Sigmoid colon (tissue), 4 donors: Measurements from ENCODE around the gene PROB1.

Experiments
- CTCF ChIP-seq, 4 experiments: fragments of 450-650 bp in 3 of 4; fragments of 200-600 bp in 1 of 4; IDR thresholded peaks; one replicate each; pipeline ENCODE4 v1.5.1; 2016 to 2019; ENCODE audit warnings: antibody characterized with exemption in 4 of 4, mild to moderate bottlenecking in 3 of 4, moderate library complexity in 2 of 4
- EP300 ChIP-seq, 4 donors: sonication (generic); formaldehyde crosslinking; IDR thresholded peaks; one replicate each; pipeline ENCODE4 v1.6.1; 2017; ENCODE audit warnings: antibody characterized with exemption in 4 of 4
- POLR2A ChIP-seq, 2 donors: fragments of 450-650 bp; IDR thresholded peaks; one replicate each; pipeline ENCODE4 v1.6.1; 2016; ENCODE audit warnings: antibody characterized with exemption in 2 of 2, mild to moderate bottlenecking in 2 of 2, moderate library complexity in 2 of 2
- POLR2AphosphoS5 ChIP-seq, 4 donors: sonication (generic); formaldehyde crosslinking; IDR thresholded peaks; one replicate each; pipeline ENCODE4 v1.6.1; 2017; ENCODE audit warnings: antibody characterized with exemption in 4 of 4

- TF ChIP-seq POLR2AphosphoS5 (IDR thresholded peaks at IDR 0.05) (no peak), CTCF (IDR thresholded peaks at IDR 0.05) (no peak), POLR2A (IDR thresholded peaks at IDR 0.05) (no peak), EP300 (IDR thresholded peaks at IDR 0.05) (no peak)
Measured at GRCh38 chr5:139418793-139419192, 23.9 kb upstream of the PROB1 start.
